HAP-1 (cell line): ENCODE measurements around the gene DUX4.
"Not testable (repeated sequence)": the region's sequence is repeated elsewhere in the genome, so short reads cannot be mapped to it uniquely, and the experiment has no call there.

Experiments used
- DNase-seq, 2 experiments: peaks; one replicate each; pipeline ENCODE4 v3.0.0-alpha.2; 2016 to 2020; ENCODE audit warnings: low spot score in 2 of 2
- H3K27me3 ChIP-seq: fragments of 250-450 bp; sonication (Bioruptor Pico); 2 replicates; pipeline ENCODE4 v1.5.1; 2020; ENCODE audit warnings: low read depth, mild to moderate bottlenecking, moderate library complexity
- H3K36me3 ChIP-seq: fragments of 250-450 bp; sonication (Bioruptor Pico); replicated peaks from 2 replicates; pipeline ENCODE4 v1.5.1; 2020; ENCODE audit warnings: mild to moderate bottlenecking
- H3K4me1 ChIP-seq: fragments of 250-450 bp; sonication (Bioruptor Pico); 2 replicates; pipeline ENCODE4 v1.5.1; 2020; ENCODE audit warnings: mild to moderate bottlenecking
- H3K4me3 ChIP-seq: fragments of 250-450 bp; sonication (Bioruptor Pico); 2 replicates; pipeline ENCODE4 v1.5.1; 2020; ENCODE audit warnings: mild to moderate bottlenecking, moderate library complexity
- H3K9me3 ChIP-seq: fragments of 250-450 bp; sonication (Bioruptor Pico); 2 replicates; pipeline ENCODE4 v1.5.1; 2020; ENCODE audit warnings: mild to moderate bottlenecking, moderate library complexity
- in situ Hi-C: fragments of 300-500 bp; cut with MboI; formaldehyde crosslinking; loops from 3 replicates; pipeline ENCODE4 v1.14.3; 2020; ENCODE audit warnings: low sequenced_read_pairs, inconsistent platforms, mixed read lengths

The DUX4 gene

GRCh38 chr4:190173428-190173827, at the start of gene DUX4:
Gene DUX4, plus strand, starts transcription at chr4:190173774. Its CDS starts 0 bp downstream, at chr4:190173774.
- in situ Hi-C loops, H3K4me3 ChIP-seq, H3K36me3 ChIP-seq, H3K4me1 ChIP-seq, H3K27me3 ChIP-seq, H3K9me3 ChIP-seq, DNase-seq: not testable (repeated sequence)

GRCh38 chr4:190175436-190175835, 1.9 kb downstream of the DUX4 start:
- H3K9me3 ChIP-seq, DNase-seq, in situ Hi-C loops, H3K27me3 ChIP-seq, H3K36me3 ChIP-seq, H3K4me3 ChIP-seq, H3K4me1 ChIP-seq: not testable (repeated sequence)

GRCh38 chr4:190177727-190178605, 4.4 kb downstream of the DUX4 start:
- H3K9me3 ChIP-seq, H3K27me3 ChIP-seq, H3K4me3 ChIP-seq, in situ Hi-C loops, H3K4me1 ChIP-seq, H3K36me3 ChIP-seq: not testable (repeated sequence)
- DNase-seq, result peak in 1 of 2 experiments; percentile 8

- in situ Hi-C loops, H3K27me3 ChIP-seq, H3K9me3 ChIP-seq, H3K4me3 ChIP-seq, DNase-seq, H3K4me1 ChIP-seq, H3K36me3 ChIP-seq: not testable (repeated sequence)
Observed at GRCh38 chr4:190178606-190178990, 5.0 kb downstream of the DUX4 start.

GRCh38 chr4:190179030-190179739, 5.6 kb downstream of the DUX4 start:
- in situ Hi-C loops, H3K4me3 ChIP-seq, H3K36me3 ChIP-seq, DNase-seq, H3K4me1 ChIP-seq, H3K9me3 ChIP-seq, H3K27me3 ChIP-seq: not testable (repeated sequence)

- not testable (repeated sequence) for H3K36me3 ChIP-seq
Observed at GRCh38 chr4:190179740-190180094, 6.1 kb downstream of the DUX4 start.

GRCh38 chr4:190180947-190181346, 7.4 kb downstream of the DUX4 start:
- H3K4me1 ChIP-seq, H3K27me3 ChIP-seq, H3K4me3 ChIP-seq, H3K9me3 ChIP-seq, DNase-seq, H3K36me3 ChIP-seq, in situ Hi-C loops: not testable (repeated sequence)

More at GRCh38 chr4:190179740-190180094, 6.1 kb downstream of the DUX4 start:
- in situ Hi-C loops, H3K4me3 ChIP-seq, H3K9me3 ChIP-seq, H3K4me1 ChIP-seq, H3K27me3 ChIP-seq, DNase-seq: not testable (repeated sequence)

- H3K36me3 ChIP-seq, H3K4me3 ChIP-seq, H3K9me3 ChIP-seq, H3K4me1 ChIP-seq, H3K27me3 ChIP-seq, in situ Hi-C loops: not testable (repeated sequence)
- DNase-seq, result peak in 1 of 2 experiments; percentile 8
Observed at GRCh38 chr4:190181481-190182100, 8.0 kb downstream of the DUX4 start.

GRCh38 chr4:190203510-190203909, 29.9 kb downstream of the DUX4 start:
- H3K36me3 ChIP-seq, in situ Hi-C loops, H3K27me3 ChIP-seq, H3K9me3 ChIP-seq, H3K4me1 ChIP-seq, DNase-seq, H3K4me3 ChIP-seq: not testable (repeated sequence)
